HG02642 (cell line): ENCODE data around the gene CELA2A.
"Not testable (repeated sequence)": the region's sequence is repeated elsewhere in the genome, so short reads cannot be mapped to it uniquely, and the experiment has no call there.

ENCODE experiments used
- ATAC-seq: cut with Tn5 transposase; IDR thresholded peaks from one replicate; pipeline ENCODE4 v1.9.1; 2021; ENCODE audit warnings: mild to moderate bottlenecking; ENCODE audit not compliant: unreplicated experiment, poor library complexity

The CELA2A gene

GRCh38 chr1:15489052-15489736 lies 32.7 kb downstream of the CELA2A start:
- ATAC-seq, result no peak

GRCh38 chr1:15491010-15491409 lies 34.5 kb downstream of the CELA2A start:
- not testable (repeated sequence) for ATAC-seq

- no peak for ATAC-seq
Observed at GRCh38 chr1:15492596-15492995, 36.1 kb downstream of the CELA2A start.

- no peak for ATAC-seq
Observed at GRCh38 chr1:15493869-15494390, 37.4 kb downstream of the CELA2A start.

GRCh38 chr1:15500184-15501178 lies 43.9 kb downstream of the CELA2A start:
- ATAC-seq, result no peak

- no peak for ATAC-seq
Observed at GRCh38 chr1:15501208-15502032, 44.9 kb downstream of the CELA2A start.

GRCh38 chr1:15504436-15504835 lies 47.9 kb downstream of the CELA2A start:
- no peak for ATAC-seq

- ATAC-seq, result no peak
Observed at GRCh38 chr1:15506831-15507230, 50.3 kb downstream of the CELA2A start.

GRCh38 chr1:15507278-15507677 lies 50.7 kb downstream of the CELA2A start:
- no peak for ATAC-seq

- no peak for ATAC-seq
Observed at GRCh38 chr1:15508700-15509487, 52.4 kb downstream of the CELA2A start.

GRCh38 chr1:15509586-15509985 lies 53.1 kb downstream of the CELA2A start:
- ATAC-seq, result no peak

- no peak for ATAC-seq
Observed at GRCh38 chr1:15510611-15511405, 54.3 kb downstream of the CELA2A start.

- ATAC-seq, result no peak
Observed at GRCh38 chr1:15513192-15513591, 56.7 kb downstream of the CELA2A start.

GRCh38 chr1:15513919-15514318 lies 57.4 kb downstream of the CELA2A start:
- no peak for ATAC-seq

- ATAC-seq, result not testable (repeated sequence)
Observed at GRCh38 chr1:15514557-15514956, 58.0 kb downstream of the CELA2A start.

- ATAC-seq, result no peak
Observed at GRCh38 chr1:15515022-15515663, 58.6 kb downstream of the CELA2A start.

- no peak for ATAC-seq
Observed at GRCh38 chr1:15519625-15520024, 63.1 kb downstream of the CELA2A start.

- ATAC-seq, result not testable (repeated sequence)
Observed at GRCh38 chr1:15521206-15521906, 64.8 kb downstream of the CELA2A start.
